Measurements from ENCODE around the gene CD160.

GRCh38 chr1:145785547-145785946, 66.2 kb downstream of the CD160 start:
- TF ChIP-seq CTCF (IDR thresholded peaks at IDR 0.05) = no peak
- no peak for TF ChIP-seq POLR2A (IDR thresholded peaks at IDR 0.05)

Measured in testis (tissue), 2 donors.